Measurements from ENCODE around the gene FLYWCH1.
"Not testable (repeated sequence)": the region's sequence is repeated elsewhere in the genome, so short reads cannot be mapped to it uniquely, and the experiment has no call there.

DNA sequence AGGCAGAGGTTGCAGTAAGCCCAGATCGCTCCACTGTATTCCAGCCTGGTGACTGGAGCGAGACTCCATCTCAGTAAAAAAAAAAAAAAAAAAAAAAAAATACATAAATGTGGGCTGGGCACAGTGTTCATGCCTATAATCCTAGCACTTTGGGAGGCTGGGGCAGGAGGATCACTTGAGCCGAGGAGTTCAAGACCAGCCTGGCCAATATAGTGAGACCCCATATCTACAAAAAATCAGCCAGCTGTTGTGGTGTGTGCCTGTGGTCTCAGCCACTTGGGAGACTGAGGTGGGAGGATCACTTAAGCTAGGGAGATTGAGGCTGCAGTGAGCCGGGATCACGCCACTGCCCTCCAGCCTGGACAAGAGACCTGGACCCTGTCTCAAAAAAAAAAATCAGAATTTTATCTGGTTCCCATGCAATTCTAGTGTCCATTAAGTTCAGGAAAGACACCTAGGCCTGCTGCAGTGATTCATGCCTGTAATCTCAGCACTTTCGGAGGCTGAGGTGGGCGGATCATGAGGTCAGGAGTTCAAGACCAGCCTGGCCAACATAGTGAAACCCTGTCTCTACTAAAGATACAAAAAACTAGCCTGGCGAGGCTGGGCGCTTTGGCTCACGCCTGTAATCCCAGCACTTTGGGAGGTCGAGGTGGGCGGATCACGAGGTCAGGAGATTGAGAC is 19.6 kb downstream of the FLYWCH1 start:
- TF ChIP-seq, protein P1, sequence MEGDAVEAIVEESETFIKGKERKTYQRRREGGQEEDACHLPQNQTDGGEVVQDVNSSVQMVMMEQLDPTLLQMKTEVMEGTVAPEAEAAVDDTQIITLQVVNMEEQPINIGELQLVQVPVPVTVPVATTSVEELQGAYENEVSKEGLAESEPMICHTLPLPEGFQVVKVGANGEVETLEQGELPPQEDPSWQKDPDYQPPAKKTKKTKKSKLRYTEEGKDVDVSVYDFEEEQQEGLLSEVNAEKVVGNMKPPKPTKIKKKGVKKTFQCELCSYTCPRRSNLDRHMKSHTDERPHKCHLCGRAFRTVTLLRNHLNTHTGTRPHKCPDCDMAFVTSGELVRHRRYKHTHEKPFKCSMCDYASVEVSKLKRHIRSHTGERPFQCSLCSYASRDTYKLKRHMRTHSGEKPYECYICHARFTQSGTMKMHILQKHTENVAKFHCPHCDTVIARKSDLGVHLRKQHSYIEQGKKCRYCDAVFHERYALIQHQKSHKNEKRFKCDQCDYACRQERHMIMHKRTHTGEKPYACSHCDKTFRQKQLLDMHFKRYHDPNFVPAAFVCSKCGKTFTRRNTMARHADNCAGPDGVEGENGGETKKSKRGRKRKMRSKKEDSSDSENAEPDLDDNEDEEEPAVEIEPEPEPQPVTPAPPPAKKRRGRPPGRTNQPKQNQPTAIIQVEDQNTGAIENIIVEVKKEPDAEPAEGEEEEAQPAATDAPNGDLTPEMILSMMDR (IDR thresholded peaks at IDR 0.05): not testable (repeated sequence)
- not testable (repeated sequence) for TF ChIP-seq EZH2 (IDR thresholded peaks at IDR 0.05; ENCODE audit: borderline replicate concordance, insufficient read depth, low read depth, low read length, poor library complexity, severe bottlenecking)

All from B cell (primary cell).